OCI-LY7 (cell line): ENCODE measurements around the gene LAYN. TPM values are rescaled to one million over a fixed set of nuclear protein-coding genes. Genes with fewer than 3 reads are reported as not detected.

Experiments
- BruUV-seq: library from RNA; stranded (reverse); fragments of 400-500 nt; replicated peaks from 2 replicates; lab custom pipeline; 2021; lab: Mats Ljungman, UMichigan
- CTCF ChIA-PET: fragments of 300-600 bp; sonication (Branson Sonifier 250); formaldehyde crosslinking; loops from one replicate; lab custom pipeline; 2022; ENCODE audit warnings: antibody characterized with exemption; ENCODE audit not compliant: unreplicated experiment; lab: Charles Lee
- POLR2A ChIA-PET: fragments of 300-600 bp; sonication (Branson Sonifier 250); formaldehyde crosslinking; loops from one replicate; lab custom pipeline; 2022; ENCODE audit warnings: antibody characterized with exemption; lab: Charles Lee
- DNase-seq: peaks from one replicate; pipeline ENCODE4 v3.0.0-alpha.2; 2015; ENCODE audit warnings: low spot score
- H2AFZ ChIP-seq: fragments of 200-600 bp; sonication (generic), shearing (Covaris generic); 2 replicates; pipeline ENCODE4 v1.6.1; 2014; ENCODE audit warnings: mild to moderate bottlenecking, antibody characterized with exemption, low read length, moderate library complexity
- H3K27ac ChIP-seq: fragments of 200-600 bp; sonication (generic); 2 replicates; pipeline ENCODE4 v1.5.1; 2014; ENCODE audit warnings: mixed run types, low read depth, mild to moderate bottlenecking, moderate library complexity, low read length, inconsistent platforms; ENCODE audit not compliant: poor library complexity, severe bottlenecking
- H3K36me3 ChIP-seq: fragments of 200-600 bp; sonication (generic); 2 replicates; pipeline ENCODE4 v1.6.1; 2014; ENCODE audit warnings: mild to moderate bottlenecking, antibody characterized with exemption, low read length, moderate library complexity, mixed read lengths; ENCODE audit not compliant: insufficient read depth
- H3K4me1 ChIP-seq: fragments of 200-600 bp; sonication (generic); 2 replicates; pipeline ENCODE4 v1.5.1; 2014; ENCODE audit warnings: mild to moderate bottlenecking, low read length; ENCODE audit not compliant: insufficient read depth, poor library complexity, severe bottlenecking
- H3K4me2 ChIP-seq: fragments of 200-600 bp; sonication (generic); 2 replicates; pipeline ENCODE4 v1.6.1; 2014; ENCODE audit warnings: mild to moderate bottlenecking, low read length
- H3K4me3 ChIP-seq: fragments of 200-600 bp; sonication (generic); 2 replicates; pipeline ENCODE4 v1.5.1; 2014; ENCODE audit warnings: mild to moderate bottlenecking, low read depth, low read length; ENCODE audit not compliant: poor library complexity, severe bottlenecking
- H3K79me2 ChIP-seq: fragments of 200-600 bp; sonication (generic); 2 replicates; pipeline ENCODE4 v1.6.1; 2016; ENCODE audit warnings: low read depth, mild to moderate bottlenecking, low read length, moderate library complexity, mixed read lengths; ENCODE audit not compliant: insufficient read depth
- H3K9me2 ChIP-seq: fragments of 200-600 bp; sonication (generic); 2 replicates; pipeline ENCODE4 v1.6.1; 2016; ENCODE audit warnings: mild to moderate bottlenecking, low read length, mixed read lengths; ENCODE audit not compliant: insufficient read depth
- H3K9me3 ChIP-seq: fragments of 200-600 bp; sonication (generic); 2 replicates; pipeline ENCODE4 v1.6.1; 2014; ENCODE audit warnings: mild to moderate bottlenecking, mixed run types, low read length, mixed read lengths
- H4K20me1 ChIP-seq: fragments of 200-600 bp; sonication (generic); 2 replicates; pipeline ENCODE4 v1.6.1; 2014; ENCODE audit warnings: mild to moderate bottlenecking, antibody characterized with exemption, low read length, moderate library complexity, mixed read lengths; ENCODE audit not compliant: insufficient read depth
- EZH2phosphoT487 ChIP-seq: fragments of 200-600 bp; sonication (generic); IDR thresholded peaks from 2 replicates; pipeline ENCODE4 v1.6.1; 2018; ENCODE audit warnings: low read depth, borderline replicate concordance, mild to moderate bottlenecking, mixed run types, antibody characterized with exemption, low read length, moderate library complexity, mixed read lengths
- intact Hi-C: fragments of 100-400 bp; cut with micrococcal nuclease; formaldehyde crosslinking; loops from one replicate; pipeline ENCODE4 v1.10.0; 2022; ENCODE audit not compliant: unreplicated experiment
- total RNA-seq, 2 experiments: library from RNA; depleted of rRNA in 1 of 2; stranded (reverse); fragments of >200 nt in 1 of 2; shearing (Covaris generic) in 1 of 2; gene quantifications; 2 replicates each; pipeline ENCODE4 v1.2.3, GENCODE V29; 2014 to 2022
- TF ChIP-seq, protein P1 (sequence below): fragments of 200-600 bp; sonication (generic); conservative IDR thresholded peaks from 2 replicates; pipeline ENCODE4 v1.5.1; 2014; ENCODE audit warnings: mild to moderate bottlenecking, antibody characterized with exemption, low read length, moderate library complexity, mixed read lengths

Gene LAYN
- total RNA-seq, 2 experiments from 2014 or later = not detected

DNA sequence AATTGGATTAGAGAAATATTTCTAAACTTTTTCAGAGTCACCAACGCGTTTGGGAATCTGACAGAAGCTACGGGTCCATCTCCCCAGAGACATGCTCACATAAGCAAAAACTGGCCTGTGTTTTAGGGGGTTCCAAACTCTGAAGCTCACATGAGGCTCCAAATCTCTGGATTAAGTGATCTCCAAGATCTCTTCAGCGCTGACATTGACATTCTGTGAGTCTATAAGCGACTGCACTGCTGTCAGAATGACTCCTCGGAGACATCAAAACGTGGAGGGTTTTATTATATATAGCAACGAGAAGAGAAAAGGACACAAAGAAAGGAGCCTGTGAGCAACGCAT, 61.1 kb downstream of the LAYN start:
- no peak for DNase-seq
- intact Hi-C loops = loop anchor here (5.0 kb wide), 2 partner anchors 271 to 326 kb away; partner anchors contain the start of gene ALG9
- Histone ChIP-seq H3K4me1 (peaks cover 30% of the 10 kb centered on the region), H3K4me3 (peak overlapping the region; percentile 66), H3K9me2 (no peaks in the 10 kb centered on the region), H4K20me1 (peaks cover 14% of the 10 kb centered on the region; the same call in 1 of the 2 replicates), H2AFZ (peak overlapping the region; percentile 100), H3K79me2 (peaks cover 35% of the 10 kb centered on the region), H3K9me3 (no peaks in the 10 kb centered on the region), H3K4me2 (peak overlapping the region; percentile 100), H3K36me3 (no peaks in the 10 kb centered on the region; the same call in 1 of the 2 replicates), H3K27ac (peak overlapping the region; percentile 72)
- ChIA-PET CTCF (no interaction called here), POLR2A (interaction anchor here (0.6 to 3.4 kb wide), 4 partner anchors 11 to 243 kb away, joined by 3 to 11 read pairs (median 4); no protein-coding TSS in a partner anchor)
- BruUV-seq = TSS peak; percentile 93
- TF ChIP-seq, protein P1, sequence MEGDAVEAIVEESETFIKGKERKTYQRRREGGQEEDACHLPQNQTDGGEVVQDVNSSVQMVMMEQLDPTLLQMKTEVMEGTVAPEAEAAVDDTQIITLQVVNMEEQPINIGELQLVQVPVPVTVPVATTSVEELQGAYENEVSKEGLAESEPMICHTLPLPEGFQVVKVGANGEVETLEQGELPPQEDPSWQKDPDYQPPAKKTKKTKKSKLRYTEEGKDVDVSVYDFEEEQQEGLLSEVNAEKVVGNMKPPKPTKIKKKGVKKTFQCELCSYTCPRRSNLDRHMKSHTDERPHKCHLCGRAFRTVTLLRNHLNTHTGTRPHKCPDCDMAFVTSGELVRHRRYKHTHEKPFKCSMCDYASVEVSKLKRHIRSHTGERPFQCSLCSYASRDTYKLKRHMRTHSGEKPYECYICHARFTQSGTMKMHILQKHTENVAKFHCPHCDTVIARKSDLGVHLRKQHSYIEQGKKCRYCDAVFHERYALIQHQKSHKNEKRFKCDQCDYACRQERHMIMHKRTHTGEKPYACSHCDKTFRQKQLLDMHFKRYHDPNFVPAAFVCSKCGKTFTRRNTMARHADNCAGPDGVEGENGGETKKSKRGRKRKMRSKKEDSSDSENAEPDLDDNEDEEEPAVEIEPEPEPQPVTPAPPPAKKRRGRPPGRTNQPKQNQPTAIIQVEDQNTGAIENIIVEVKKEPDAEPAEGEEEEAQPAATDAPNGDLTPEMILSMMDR = no peak
- TF ChIP-seq EZH2phosphoT487 = no peak

DNA sequence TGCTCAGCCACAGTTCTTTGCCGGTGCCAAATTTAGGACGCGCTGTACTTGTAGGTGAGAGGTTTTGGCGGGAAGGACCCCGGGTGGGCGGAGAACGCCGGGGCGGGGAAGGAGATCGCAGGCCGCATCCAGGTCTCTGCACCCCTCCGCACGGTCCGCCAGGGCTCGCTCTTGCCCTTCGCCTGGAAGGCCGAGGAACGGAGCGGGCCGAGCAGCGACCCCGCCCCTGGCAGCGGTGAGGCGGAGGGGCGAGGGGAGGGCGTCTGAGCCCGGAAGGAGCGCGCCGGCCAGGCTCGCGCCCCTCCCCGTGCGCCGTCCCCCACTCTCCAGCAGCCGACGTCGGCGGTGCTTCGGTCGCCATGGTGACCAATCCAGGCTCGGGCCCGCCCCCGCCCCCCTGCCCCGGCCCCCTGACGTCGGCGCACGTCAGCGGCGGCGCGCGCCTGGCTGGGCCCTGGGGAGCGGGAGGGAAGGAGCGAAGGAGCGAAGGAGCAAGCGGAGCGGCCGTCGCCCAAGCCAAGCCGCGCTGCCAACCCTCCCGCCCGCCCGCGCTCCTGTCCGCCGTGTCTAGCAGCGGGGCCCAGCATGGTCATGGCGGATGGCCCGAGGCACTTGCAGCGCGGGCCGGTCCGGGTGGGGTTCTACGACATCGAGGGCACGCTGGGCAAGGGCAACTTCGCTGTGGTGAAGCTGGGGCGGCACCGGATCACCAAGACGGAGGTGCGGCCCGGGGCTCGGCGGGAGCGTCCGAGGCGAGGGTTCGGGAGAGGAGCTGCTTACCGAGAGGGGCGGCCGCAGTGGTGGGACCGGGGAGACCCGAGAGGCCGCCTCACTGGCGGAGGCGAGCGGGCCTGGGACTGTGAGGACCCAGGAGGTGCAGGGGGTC, 61.7 kb downstream of the LAYN start, which contains the start of gene SIK2:
SIK2 (plus strand) TSS at position 471 of the 886 bp plus-strand sequence; CDS start at position 586, 115 bp downstream.
- Histone ChIP-seq H2AFZ (peak within 1 kb of the TSS; percentile 100), H3K79me2 (peaks cover 41% of the 10 kb centered on the region)

More for the DNA sequence above, 61.7 kb downstream of the LAYN start, which contains the start of gene SIK2:
- no TSS peak for BruUV-seq
- Histone ChIP-seq H3K27ac (peak within 1 kb of the TSS; percentile 72), H3K9me2 (no peaks in the 10 kb centered on the region), H3K9me3 (no peaks in the 10 kb centered on the region), H3K4me3 (peak within 1 kb of the TSS; percentile 96), H3K36me3 (no peaks in the 10 kb centered on the region; the same call in 1 of the 2 replicates), H4K20me1 (peaks cover 18% of the 10 kb centered on the region; the same call in 1 of the 2 replicates), H3K4me1 (peaks cover 30% of the 10 kb centered on the region), H3K4me2 (peak within 1 kb of the TSS; percentile 100)
- peak; percentile 97 for DNase-seq
- TF ChIP-seq, protein P1 = peak; percentile 80
- TF ChIP-seq EZH2phosphoT487 = no peak
- POLR2A ChIA-PET = interaction anchor here (0.9 to 3.4 kb wide), 9 partner anchors 97 to 174 kb away, joined by 3 to 11 read pairs (median 4); no protein-coding TSS in a partner anchor
- intact Hi-C loops = loop anchor here (1.0 to 5.0 kb wide), 7 partner anchors 37 to 325 kb away; partner anchors contain the start of genes ALG9 and PPP2R1B
- CTCF ChIA-PET = interaction anchor here (2.7 kb wide), 1 partner anchor 175 kb away, joined by 18 read pairs; no protein-coding TSS in a partner anchor
